Parathyroid adenoma (tissue), 2 donors: ENCODE measurements around the gene TMEM132E.

Experiments
- H2AFZ ChIP-seq: fragments of 300-600 bp; sonication (generic); one replicate; pipeline ENCODE4 v1.7.0; 2017; ENCODE audit warnings: antibody characterized with exemption, mild to moderate bottlenecking
- H3K27ac ChIP-seq: fragments of 300-600 bp; sonication (generic); one replicate; pipeline ENCODE4 v1.7.0; 2017
- H3K27me3 ChIP-seq: fragments of 300-600 bp; sonication (generic); one replicate; pipeline ENCODE4 v1.7.0; 2017; ENCODE audit warnings: low read length; ENCODE audit not compliant: control insufficient read depth, insufficient read depth
- H3K36me3 ChIP-seq: fragments of 300-600 bp; sonication (generic); one replicate; pipeline ENCODE4 v1.7.0; 2017; ENCODE audit warnings: low read length; ENCODE audit not compliant: control insufficient read depth, insufficient read depth
- H3K4me1 ChIP-seq: fragments of 300-600 bp; sonication (generic); one replicate; pipeline ENCODE4 v1.7.0; 2017; ENCODE audit warnings: control low read depth
- H3K4me2 ChIP-seq: fragments of 300-600 bp; sonication (generic); one replicate; pipeline ENCODE4 v1.7.0; 2017; ENCODE audit warnings: low read length
- H3K4me3 ChIP-seq: fragments of 300-600 bp; sonication (generic); one replicate; pipeline ENCODE4 v1.7.0; 2017; ENCODE audit warnings: low read depth, low read length
- H3K79me2 ChIP-seq: fragments of 300-600 bp; sonication (generic); one replicate; pipeline ENCODE4 v1.7.0; 2017; ENCODE audit warnings: control low read depth
- H3K9ac ChIP-seq: fragments of 300-600 bp; sonication (generic); one replicate; pipeline ENCODE4 v1.7.0; 2017; ENCODE audit warnings: mild to moderate bottlenecking
- H3K9me3 ChIP-seq: fragments of 300-600 bp; sonication (generic); one replicate; pipeline ENCODE4 v1.7.0; 2017; ENCODE audit warnings: low read length; ENCODE audit not compliant: control insufficient read depth
- TF ChIP-seq, protein P1 (sequence below): fragments of 300-600 bp; sonication (generic); IDR thresholded peaks from one replicate; pipeline ENCODE4 v1.7.0; 2017; ENCODE audit warnings: antibody characterized with exemption, mild to moderate bottlenecking
- donor health status: primary hyperparathyroidism.

TMEM132E gene

DNA sequence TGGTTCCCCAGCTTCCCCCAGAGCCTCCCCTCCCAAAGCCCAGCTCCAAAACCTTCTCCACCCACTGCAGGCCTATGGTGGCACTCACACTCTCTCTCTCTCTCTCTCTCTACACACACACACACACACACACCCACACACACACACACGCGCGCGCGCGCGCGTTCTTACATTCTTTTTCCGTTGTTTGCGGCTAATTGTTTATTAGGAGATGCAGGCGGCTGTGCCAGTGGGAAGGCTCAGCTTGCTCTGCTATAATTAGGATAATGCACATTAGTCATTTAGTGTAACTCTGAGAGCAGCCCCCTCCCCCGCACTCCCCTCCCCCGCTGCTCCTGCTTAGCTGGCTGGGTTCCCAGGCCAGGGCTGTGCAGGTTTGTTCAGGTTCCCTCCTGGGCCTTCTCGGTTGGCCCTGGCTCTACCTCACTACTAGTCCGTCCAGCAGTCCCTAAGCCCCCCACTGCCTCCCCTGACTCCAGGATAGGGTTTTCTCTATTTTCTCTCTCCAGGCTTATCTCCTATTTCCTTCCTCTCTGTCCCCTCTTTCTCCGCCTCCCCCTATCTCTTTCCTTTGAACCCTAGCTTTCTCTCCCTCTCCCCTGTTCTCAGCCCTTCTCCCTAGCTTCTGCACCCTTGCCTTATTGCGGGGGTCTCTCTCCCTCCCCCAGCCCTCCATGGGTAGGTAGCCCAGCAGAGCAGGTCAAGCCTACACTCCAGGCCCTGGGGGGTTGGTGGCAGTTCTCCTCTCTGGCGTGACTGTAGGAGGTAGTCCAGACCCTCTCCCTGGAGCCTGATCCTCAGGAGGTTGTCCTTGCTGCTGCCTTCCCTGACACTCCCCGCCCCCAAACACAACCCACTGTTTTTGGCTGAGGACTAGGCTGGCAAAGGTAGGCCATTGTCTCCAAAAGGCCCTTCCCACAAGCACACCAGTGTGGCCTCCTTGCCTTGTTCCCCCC lies 34.0 kb downstream of the TMEM132E start:
- Histone ChIP-seq H3K9me3 (no peaks in the 10 kb centered on the region), H3K27me3 (no peaks in the 10 kb centered on the region), H3K79me2 (no peaks in the 10 kb centered on the region), H3K36me3 (no peaks in the 10 kb centered on the region), H3K9ac (no peak overlapping the region), H3K4me1 (no peaks in the 10 kb centered on the region), H3K4me2 (no peak overlapping the region), H2AFZ (no peak overlapping the region), H3K27ac (no peak overlapping the region), H3K4me3 (no peak overlapping the region)
- TF ChIP-seq, protein P1, sequence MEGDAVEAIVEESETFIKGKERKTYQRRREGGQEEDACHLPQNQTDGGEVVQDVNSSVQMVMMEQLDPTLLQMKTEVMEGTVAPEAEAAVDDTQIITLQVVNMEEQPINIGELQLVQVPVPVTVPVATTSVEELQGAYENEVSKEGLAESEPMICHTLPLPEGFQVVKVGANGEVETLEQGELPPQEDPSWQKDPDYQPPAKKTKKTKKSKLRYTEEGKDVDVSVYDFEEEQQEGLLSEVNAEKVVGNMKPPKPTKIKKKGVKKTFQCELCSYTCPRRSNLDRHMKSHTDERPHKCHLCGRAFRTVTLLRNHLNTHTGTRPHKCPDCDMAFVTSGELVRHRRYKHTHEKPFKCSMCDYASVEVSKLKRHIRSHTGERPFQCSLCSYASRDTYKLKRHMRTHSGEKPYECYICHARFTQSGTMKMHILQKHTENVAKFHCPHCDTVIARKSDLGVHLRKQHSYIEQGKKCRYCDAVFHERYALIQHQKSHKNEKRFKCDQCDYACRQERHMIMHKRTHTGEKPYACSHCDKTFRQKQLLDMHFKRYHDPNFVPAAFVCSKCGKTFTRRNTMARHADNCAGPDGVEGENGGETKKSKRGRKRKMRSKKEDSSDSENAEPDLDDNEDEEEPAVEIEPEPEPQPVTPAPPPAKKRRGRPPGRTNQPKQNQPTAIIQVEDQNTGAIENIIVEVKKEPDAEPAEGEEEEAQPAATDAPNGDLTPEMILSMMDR = no peak

DNA sequence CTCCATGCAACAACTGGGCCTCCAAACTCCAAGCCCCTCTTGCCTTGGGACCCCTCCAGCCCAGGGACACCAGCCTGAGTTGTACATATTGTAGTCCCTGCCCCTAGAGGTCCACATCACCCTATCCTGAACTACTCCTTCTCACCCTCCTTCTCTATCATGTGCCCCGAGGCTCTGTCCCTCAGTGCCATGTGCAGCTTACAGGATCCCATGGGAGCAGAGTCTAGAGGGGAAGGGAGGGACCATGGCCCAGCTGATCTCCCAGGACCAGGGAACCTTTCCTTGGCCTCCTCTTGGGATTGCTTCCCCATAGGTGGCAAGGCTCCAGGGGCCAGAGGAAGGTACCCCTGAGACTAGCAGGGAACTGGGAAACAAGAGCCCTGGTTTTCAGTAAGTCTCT lies 35.3 kb downstream of the TMEM132E start:
- no peak overlapping the region for H3K9ac ChIP-seq
- TF ChIP-seq, protein P1 = no peak
- no peak overlapping the region for H2AFZ ChIP-seq
- no peak overlapping the region for H3K4me3 ChIP-seq
- H3K9me3 ChIP-seq = no peaks in the 10 kb centered on the region
- no peak overlapping the region for H3K4me2 ChIP-seq
- H3K4me1 ChIP-seq = no peaks in the 10 kb centered on the region
- H3K79me2 ChIP-seq = no peaks in the 10 kb centered on the region
- no peaks in the 10 kb centered on the region for H3K36me3 ChIP-seq
- no peak overlapping the region for H3K27ac ChIP-seq
- H3K27me3 ChIP-seq = no peaks in the 10 kb centered on the region

DNA sequence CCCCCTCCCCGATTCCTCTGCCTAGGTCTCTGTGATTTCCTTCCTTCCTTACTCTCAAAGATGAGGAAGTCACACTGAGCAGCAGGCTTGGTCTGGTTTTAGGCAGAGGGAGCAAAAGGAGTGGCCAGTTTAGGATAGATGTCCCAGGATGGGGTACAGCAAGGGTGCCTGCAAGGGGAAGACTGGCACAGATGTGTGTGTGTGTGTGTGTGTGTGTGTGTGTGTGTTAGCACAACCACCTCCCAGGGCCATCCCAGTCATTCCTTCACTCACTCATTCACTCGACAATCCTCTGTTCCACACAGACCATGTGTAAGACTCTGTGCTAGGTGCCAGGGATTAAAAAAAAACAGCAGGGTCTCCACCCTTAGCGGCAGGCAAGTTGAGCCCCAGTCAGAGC lies 35.9 kb downstream of the TMEM132E start:
- H3K36me3 ChIP-seq = no peaks in the 10 kb centered on the region
- H3K4me2 ChIP-seq = no peak overlapping the region
- TF ChIP-seq, protein P1 = no peak
- no peak overlapping the region for H3K4me3 ChIP-seq
- H3K4me1 ChIP-seq = no peaks in the 10 kb centered on the region
- H3K9me3 ChIP-seq = no peaks in the 10 kb centered on the region
- no peaks in the 10 kb centered on the region for H3K27me3 ChIP-seq
- no peak overlapping the region for H3K9ac ChIP-seq
- no peak overlapping the region for H2AFZ ChIP-seq
- no peak overlapping the region for H3K27ac ChIP-seq
- no peaks in the 10 kb centered on the region for H3K79me2 ChIP-seq

DNA sequence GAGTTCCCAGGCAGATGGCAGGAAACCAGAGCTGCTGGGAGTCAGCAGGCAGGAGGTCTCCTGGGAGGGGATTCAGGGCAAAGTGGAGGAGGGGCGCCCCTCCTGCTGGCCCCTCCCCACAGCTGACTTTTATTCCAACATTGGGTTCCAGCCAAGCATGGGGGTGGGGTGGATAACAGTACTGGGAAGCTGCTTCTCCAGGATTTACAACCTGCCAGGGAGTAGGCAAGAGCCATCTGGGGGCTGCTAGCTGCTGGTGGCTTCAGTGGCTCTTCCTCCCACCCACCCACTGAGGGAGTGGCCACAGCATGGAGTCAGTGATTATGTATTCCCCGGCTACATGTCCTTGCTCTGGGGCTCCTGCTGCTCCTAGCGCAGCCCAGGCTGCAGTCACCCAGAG lies 36.8 kb downstream of the TMEM132E start:
- no peak overlapping the region for H3K9ac ChIP-seq
- no peaks in the 10 kb centered on the region for H3K27me3 ChIP-seq
- H3K79me2 ChIP-seq = no peaks in the 10 kb centered on the region
- no peaks in the 10 kb centered on the region for H3K36me3 ChIP-seq
- H3K4me1 ChIP-seq = no peaks in the 10 kb centered on the region
- no peak overlapping the region for H3K4me3 ChIP-seq
- TF ChIP-seq, protein P1 = no peak
- H2AFZ ChIP-seq = no peak overlapping the region
- H3K27ac ChIP-seq = no peak overlapping the region
- H3K4me2 ChIP-seq = no peak overlapping the region
- H3K9me3 ChIP-seq = no peaks in the 10 kb centered on the region

DNA sequence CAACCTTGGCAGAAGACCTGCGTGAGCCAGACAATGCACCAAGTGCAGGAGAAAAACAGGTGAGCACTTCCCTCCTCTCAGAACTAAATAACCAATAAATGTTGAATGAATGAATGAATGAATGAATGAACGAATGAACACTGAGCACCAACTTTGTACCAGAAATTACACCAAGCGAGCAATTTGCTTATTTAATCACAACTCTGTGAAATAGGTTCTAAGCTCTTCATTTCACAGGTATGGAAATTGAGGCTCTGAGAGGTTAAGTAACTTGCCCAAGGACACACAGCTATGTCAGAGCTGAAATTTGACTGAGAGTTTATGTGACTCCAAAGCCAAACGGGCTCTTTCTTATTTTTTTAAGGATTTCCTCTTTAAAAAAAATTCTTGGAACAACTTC lies 38.0 kb downstream of the TMEM132E start:
- no peaks in the 10 kb centered on the region for H3K27me3 ChIP-seq
- H3K9me3 ChIP-seq = no peaks in the 10 kb centered on the region
- H3K36me3 ChIP-seq = no peaks in the 10 kb centered on the region
- no peak overlapping the region for H2AFZ ChIP-seq
- H3K27ac ChIP-seq = no peak overlapping the region
- H3K9ac ChIP-seq = no peak overlapping the region
- TF ChIP-seq, protein P1 = no peak
- H3K4me1 ChIP-seq = no peaks in the 10 kb centered on the region
- H3K4me3 ChIP-seq = no peak overlapping the region
- no peak overlapping the region for H3K4me2 ChIP-seq
- H3K79me2 ChIP-seq = no peaks in the 10 kb centered on the region
